SK-N-MC (cell line): ENCODE data around the gene RGS7.

Experiments used
- DNase-seq: peaks from one replicate; pipeline ENCODE4 v3.0.0-alpha.2; 2011; ENCODE audit warnings: low read depth, low spot score
- H3K27ac ChIP-seq: fragments of 200-600 bp; sonication (generic); 2 replicates; pipeline ENCODE4 v1.5.1; 2016; ENCODE audit warnings: mixed run types
- H3K36me3 ChIP-seq: fragments of 200-600 bp; sonication (generic); 2 replicates; pipeline ENCODE4 v1.6.1; 2017; ENCODE audit warnings: antibody characterized with exemption, low read length, mixed read lengths; ENCODE audit not compliant: insufficient read depth
- H3K4me3 ChIP-seq: fragments of 200-600 bp; sonication (generic); 2 replicates; pipeline ENCODE4 v1.5.1; 2016
- H3K9ac ChIP-seq: fragments of 200-600 bp; sonication (generic); 2 replicates; pipeline ENCODE4 v1.8.0; 2017; ENCODE audit warnings: mixed run types, mixed read lengths; ENCODE audit not compliant: insufficient read length
- H3K9me3 ChIP-seq: fragments of 200-600 bp; sonication (generic); 2 replicates; pipeline ENCODE4 v1.6.1; 2017; ENCODE audit warnings: low read depth, mild to moderate bottlenecking, antibody characterized with exemption, low read length, moderate library complexity, mixed read lengths
- EZH2 ChIP-seq: fragments of 200-600 bp; sonication (generic); IDR thresholded peaks from one replicate; pipeline ENCODE4 v1.6.1; 2017; ENCODE audit warnings: antibody characterized with exemption
- FOXP2 ChIP-seq: optimal IDR thresholded peaks from 2 replicates; pipeline ENCODE3; 2011; ENCODE audit warnings: mild to moderate bottlenecking, moderate library complexity; ENCODE audit not compliant: insufficient read depth; ENCODE audit errors: extremely low read length, control extremely low read depth
- POLR2AphosphoS5 ChIP-seq: IDR thresholded peaks from 2 replicates; pipeline ENCODE4 v1.6.1; 2012; ENCODE audit warnings: mild to moderate bottlenecking, low read depth, low read length, borderline replicate concordance

Gene RGS7

DNA sequence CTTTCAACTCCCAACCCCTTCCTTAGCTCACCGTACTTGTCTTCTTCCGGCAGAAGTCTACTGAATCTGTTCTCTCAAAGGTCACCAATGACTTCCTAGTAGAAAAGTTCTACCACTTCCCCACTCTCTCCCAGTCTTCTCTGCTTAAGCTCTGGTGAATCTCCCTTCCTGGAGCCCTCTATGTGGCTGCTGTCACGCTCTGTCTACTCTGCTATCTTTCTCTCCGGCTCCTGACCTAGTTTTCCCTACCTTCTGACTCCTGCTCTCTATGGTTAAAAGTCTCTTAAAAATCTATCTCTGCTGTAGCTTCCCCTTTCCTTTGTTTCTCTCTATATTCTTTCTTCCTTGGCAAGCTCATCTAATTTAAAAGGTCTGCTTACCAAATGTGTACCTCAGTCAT, 394.9 kb downstream of the RGS7 start:
- Histone ChIP-seq H3K27ac (no peak overlapping the region), H3K36me3 (no peaks in the 10 kb centered on the region), H3K9ac (no peak overlapping the region), H3K4me3 (no peak overlapping the region), H3K9me3 (no peaks in the 10 kb centered on the region)
- no peak for DNase-seq
- TF ChIP-seq EZH2 = no peak
- no peak for TF ChIP-seq POLR2AphosphoS5
- TF ChIP-seq FOXP2 = no peak

DNA sequence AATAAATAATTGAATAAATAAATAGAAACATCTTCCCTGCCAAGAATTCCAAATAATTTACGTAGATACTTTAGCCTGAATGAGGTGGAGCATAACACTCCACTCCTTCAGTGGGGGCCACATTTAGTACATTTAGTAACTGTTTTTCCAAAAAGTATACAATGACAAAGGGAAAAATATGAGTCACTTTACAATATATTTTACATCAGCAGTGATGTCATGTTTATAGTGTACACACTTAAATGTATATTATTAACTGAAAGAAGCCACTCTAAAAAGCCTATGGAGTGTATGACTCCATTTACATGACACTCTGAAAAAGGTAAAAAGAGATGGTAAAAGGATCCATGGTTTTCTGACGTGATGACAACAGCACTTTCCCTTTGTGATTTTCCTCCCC, 400.6 kb downstream of the RGS7 start:
- H3K9me3 ChIP-seq = no peaks in the 10 kb centered on the region
- H3K4me3 ChIP-seq = no peak overlapping the region
- DNase-seq = no peak
- TF ChIP-seq EZH2 (no peak), FOXP2 (no peak), POLR2AphosphoS5 (no peak)
- no peak overlapping the region for H3K27ac ChIP-seq
- no peak overlapping the region for H3K9ac ChIP-seq
- H3K36me3 ChIP-seq = no peaks in the 10 kb centered on the region

- Histone ChIP-seq H3K36me3 (no peaks in the 10 kb centered on the region), H3K4me3 (no peak overlapping the region), H3K9ac (no peak overlapping the region), H3K9me3 (no peaks in the 10 kb centered on the region), H3K27ac (no peak overlapping the region)
- TF ChIP-seq FOXP2 (no peak), POLR2AphosphoS5 (no peak), EZH2 (no peak)
- no peak for DNase-seq
Measured at GRCh38 chr1:240956020-240956419, 401.0 kb downstream of the RGS7 start.

DNA sequence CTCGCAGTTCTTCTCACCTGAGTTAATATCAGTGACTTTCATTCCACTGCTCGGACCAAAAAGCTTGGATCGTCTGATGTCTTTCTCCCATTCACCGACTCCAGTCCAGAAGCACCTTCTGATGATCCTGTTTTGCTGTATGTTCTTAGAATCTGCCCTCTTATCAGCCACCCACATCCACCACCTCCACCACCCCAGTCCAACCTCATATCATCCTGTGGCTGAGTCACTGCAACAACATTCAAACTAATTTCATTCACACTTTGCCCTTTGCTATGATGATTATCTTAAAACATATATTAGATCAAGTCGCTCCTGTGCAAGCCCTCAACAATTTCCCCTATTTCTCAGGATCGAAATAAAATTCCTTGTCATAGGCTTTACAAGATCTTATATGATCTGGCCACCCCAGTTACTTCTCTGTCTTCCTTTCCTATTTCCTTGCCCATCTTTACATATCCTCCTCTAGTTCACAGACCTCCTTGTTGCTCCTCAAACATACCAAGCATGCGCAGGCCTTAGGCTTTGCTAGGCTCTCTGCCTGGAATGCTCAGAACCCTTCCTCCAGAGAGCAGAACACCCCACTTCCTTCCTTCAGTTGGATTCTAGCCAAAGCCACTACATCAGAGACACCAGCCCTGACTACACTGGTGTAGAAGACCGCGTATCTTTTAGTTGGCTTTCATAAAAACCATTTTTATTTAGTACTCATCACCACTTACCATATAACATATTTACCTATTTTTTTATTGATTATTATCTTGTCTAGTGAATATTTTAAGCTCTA, 409.4 kb downstream of the RGS7 start:
- Histone ChIP-seq H3K27ac (no peak overlapping the region), H3K9ac (no peak overlapping the region), H3K4me3 (no peak overlapping the region), H3K9me3 (no peaks in the 10 kb centered on the region), H3K36me3 (no peaks in the 10 kb centered on the region)
- TF ChIP-seq FOXP2 (no peak), POLR2AphosphoS5 (no peak), EZH2 (no peak)
- no peak for DNase-seq

DNA sequence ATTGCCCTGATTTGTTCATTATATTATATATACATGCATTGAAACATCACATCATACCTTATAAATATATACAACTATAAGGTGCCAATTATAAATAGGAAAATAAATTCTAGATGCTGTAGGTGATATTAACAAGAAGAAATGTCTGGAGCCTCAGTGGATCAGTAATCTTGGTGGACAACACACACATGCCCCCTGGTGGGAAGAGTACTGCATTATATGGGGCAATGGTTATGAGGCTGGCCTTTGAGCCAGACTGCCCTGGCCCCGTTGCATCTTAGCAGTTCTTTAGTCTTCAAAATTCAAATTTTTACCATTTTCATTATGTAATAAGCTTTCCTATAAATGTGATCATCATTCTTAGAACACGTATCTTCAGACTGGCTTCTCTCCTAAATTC, 410.1 kb downstream of the RGS7 start:
- DNase-seq = no peak
- no peak overlapping the region for H3K9ac ChIP-seq
- H3K27ac ChIP-seq = no peak overlapping the region
- no peaks in the 10 kb centered on the region for H3K9me3 ChIP-seq
- TF ChIP-seq FOXP2 = no peak
- TF ChIP-seq POLR2AphosphoS5 = no peak
- no peak for TF ChIP-seq EZH2
- H3K4me3 ChIP-seq = no peak overlapping the region
- no peaks in the 10 kb centered on the region for H3K36me3 ChIP-seq

DNA sequence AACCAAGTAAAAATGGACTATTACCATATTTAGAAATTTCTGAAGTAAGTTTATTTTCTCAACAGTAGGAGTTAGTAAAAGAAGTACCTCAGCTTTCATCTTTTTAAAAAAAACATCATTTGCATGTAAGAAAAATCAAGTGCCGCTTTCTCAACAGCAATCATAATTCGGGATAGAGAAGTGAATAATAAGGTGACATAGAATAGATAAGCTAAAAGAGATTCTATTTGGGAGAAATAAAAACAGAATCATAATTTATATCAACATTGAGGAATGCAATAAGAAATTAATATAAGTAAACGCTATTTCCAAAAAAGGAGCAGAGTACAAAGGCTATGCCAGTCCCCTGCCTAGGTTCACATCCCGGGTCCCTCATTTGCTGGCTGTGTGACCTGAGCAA, 414.1 kb downstream of the RGS7 start:
- DNase-seq = no peak
- Histone ChIP-seq H3K4me3 (no peak overlapping the region), H3K36me3 (no peaks in the 10 kb centered on the region), H3K27ac (no peak overlapping the region), H3K9ac (no peak overlapping the region), H3K9me3 (no peaks in the 10 kb centered on the region)
- TF ChIP-seq POLR2AphosphoS5 (no peak), FOXP2 (no peak), EZH2 (no peak)

DNA sequence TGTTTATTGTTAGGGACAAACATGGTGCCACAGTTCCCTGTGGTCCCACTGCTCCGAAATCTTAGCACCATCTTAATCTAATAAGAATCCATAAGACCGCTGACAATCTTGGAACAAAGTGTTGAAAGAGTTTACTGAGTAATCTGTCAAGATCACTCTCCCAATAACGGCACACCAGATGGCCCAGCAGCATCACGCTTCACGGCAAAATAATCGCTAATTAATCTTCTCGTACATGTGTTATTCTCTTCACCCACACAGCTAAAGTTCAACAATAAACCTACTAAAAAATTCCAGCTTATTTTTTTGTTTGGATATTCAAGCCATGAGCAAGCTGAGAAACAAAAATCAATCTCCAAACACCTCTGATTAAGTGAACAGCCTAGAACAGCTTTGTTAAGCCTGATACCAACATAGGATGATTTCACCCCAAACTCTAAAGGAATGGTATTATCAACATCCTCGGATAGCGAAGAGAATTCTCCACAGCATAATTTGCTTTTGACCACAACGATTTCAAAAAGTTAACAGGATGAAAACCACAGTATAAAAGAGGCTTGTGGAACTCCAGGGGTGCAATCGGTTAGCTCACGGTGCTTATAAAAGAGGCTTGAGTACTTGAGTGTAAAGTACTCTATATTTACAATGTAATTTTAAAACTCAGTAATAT, 415.2 kb downstream of the RGS7 start:
- Histone ChIP-seq H3K9me3 (no peaks in the 10 kb centered on the region), H3K4me3 (no peak overlapping the region), H3K9ac (no peak overlapping the region), H3K27ac (no peak overlapping the region), H3K36me3 (no peaks in the 10 kb centered on the region)
- TF ChIP-seq EZH2 (no peak), FOXP2 (no peak), POLR2AphosphoS5 (no peak)
- DNase-seq = no peak

- Histone ChIP-seq H3K9ac (no peak overlapping the region), H3K36me3 (no peaks in the 10 kb centered on the region), H3K4me3 (no peak overlapping the region), H3K27ac (no peak overlapping the region), H3K9me3 (no peaks in the 10 kb centered on the region)
- no peak for DNase-seq
- TF ChIP-seq POLR2AphosphoS5 = no peak
- TF ChIP-seq FOXP2 = no peak
- no peak for TF ChIP-seq EZH2
Measured at GRCh38 chr1:240936911-240937668, 419.9 kb downstream of the RGS7 start.

- no peak for DNase-seq
- no peak overlapping the region for H3K9ac ChIP-seq
- no peak for TF ChIP-seq EZH2
- no peak for TF ChIP-seq POLR2AphosphoS5
- TF ChIP-seq FOXP2 = no peak
- H3K36me3 ChIP-seq = no peaks in the 10 kb centered on the region
- H3K4me3 ChIP-seq = no peak overlapping the region
- no peak overlapping the region for H3K27ac ChIP-seq
- H3K9me3 ChIP-seq = no peaks in the 10 kb centered on the region
Measured at GRCh38 chr1:240935920-240936319, 421.1 kb downstream of the RGS7 start.
